Measurements from ENCODE around the gene C6.

C6 gene

GRCh38 chr5:41115281-41115680 lies 98.1 kb downstream of the C6 start:
- no peak for DNase-seq

- DNase-seq: no peak
Measured at GRCh38 chr5:41112486-41113455, 100.6 kb downstream of the C6 start.

GRCh38 chr5:41109186-41109585 lies 104.1 kb downstream of the C6 start:
- no peak for DNase-seq

GRCh38 chr5:41102341-41102740 lies 111.0 kb downstream of the C6 start:
- no peak for DNase-seq

GRCh38 chr5:41097642-41098041 lies 115.7 kb downstream of the C6 start:
- no peak for DNase-seq

GRCh38 chr5:41095324-41096101 lies 117.8 kb downstream of the C6 start:
- no peak for DNase-seq

GRCh38 chr5:41094871-41095270 lies 118.5 kb downstream of the C6 start:
- DNase-seq: no peak

- DNase-seq: no peak
Measured at GRCh38 chr5:41093803-41094202, 119.5 kb downstream of the C6 start.

All from NCI-H1105 (cell line).